Hepatocyte (in vitro differentiated cells): ENCODE data around the gene COL4A3.

Experiments used
- EZH2 ChIP-seq: fragments of 200-600 bp; sonication (generic); IDR thresholded peaks from 2 replicates; pipeline ENCODE4 v1.6.1; 2016; ENCODE audit warnings: antibody characterized with exemption, mild to moderate bottlenecking, borderline replicate concordance
- TF ChIP-seq, protein P1 (sequence below): fragments of 200-600 bp; sonication (generic); IDR thresholded peaks from 2 replicates; pipeline ENCODE4 v1.5.1; 2016; ENCODE audit warnings: antibody characterized with exemption, mild to moderate bottlenecking; ENCODE audit not compliant: poor library complexity

DNA sequence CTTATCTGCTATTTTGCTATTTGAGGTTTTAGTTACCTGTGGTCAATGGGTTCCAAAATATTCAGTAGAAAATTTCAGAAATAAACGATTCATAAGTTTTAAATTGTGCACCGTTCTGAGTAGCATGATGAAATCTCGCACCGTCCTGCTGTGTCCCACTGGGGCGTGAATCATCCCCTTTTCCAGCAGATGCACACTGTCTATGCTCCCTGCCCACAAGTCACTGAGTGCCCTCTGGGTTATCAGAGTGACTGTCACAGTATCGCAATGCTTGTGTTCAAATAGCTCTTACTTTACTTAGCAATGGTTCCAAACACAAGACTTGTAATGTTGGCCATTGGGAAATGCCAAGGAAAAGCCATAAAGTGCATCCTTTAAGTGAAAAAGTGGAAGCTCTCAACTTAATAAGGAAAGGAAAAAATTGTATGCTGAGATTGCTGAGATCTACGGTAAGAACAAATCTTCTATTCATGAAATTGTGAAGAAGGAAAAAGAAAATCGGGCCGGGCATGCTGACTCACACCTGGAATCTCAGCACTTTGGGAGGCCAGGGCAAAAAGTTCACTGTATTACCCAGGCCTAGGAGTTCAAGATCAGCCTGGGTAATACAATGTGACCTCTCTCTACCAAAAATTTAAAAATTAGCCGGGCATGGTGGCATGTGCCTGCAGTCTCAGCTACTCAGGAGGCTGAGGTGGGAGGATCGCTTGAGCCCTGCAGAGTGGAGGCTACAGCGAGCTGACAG, 13.3 kb downstream of the COL4A3 start:
- TF ChIP-seq, protein P1, sequence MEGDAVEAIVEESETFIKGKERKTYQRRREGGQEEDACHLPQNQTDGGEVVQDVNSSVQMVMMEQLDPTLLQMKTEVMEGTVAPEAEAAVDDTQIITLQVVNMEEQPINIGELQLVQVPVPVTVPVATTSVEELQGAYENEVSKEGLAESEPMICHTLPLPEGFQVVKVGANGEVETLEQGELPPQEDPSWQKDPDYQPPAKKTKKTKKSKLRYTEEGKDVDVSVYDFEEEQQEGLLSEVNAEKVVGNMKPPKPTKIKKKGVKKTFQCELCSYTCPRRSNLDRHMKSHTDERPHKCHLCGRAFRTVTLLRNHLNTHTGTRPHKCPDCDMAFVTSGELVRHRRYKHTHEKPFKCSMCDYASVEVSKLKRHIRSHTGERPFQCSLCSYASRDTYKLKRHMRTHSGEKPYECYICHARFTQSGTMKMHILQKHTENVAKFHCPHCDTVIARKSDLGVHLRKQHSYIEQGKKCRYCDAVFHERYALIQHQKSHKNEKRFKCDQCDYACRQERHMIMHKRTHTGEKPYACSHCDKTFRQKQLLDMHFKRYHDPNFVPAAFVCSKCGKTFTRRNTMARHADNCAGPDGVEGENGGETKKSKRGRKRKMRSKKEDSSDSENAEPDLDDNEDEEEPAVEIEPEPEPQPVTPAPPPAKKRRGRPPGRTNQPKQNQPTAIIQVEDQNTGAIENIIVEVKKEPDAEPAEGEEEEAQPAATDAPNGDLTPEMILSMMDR, result no peak
- no peak for TF ChIP-seq EZH2
